ENCODE results near the gene CALN1. TPM values are rescaled to one million over a fixed set of nuclear protein-coding genes. Genes with fewer than 3 reads are reported as not detected.

Gene CALN1
- total RNA-seq, 2 donors from 2014 or later = 0.52 to 1.6 TPM

DNA sequence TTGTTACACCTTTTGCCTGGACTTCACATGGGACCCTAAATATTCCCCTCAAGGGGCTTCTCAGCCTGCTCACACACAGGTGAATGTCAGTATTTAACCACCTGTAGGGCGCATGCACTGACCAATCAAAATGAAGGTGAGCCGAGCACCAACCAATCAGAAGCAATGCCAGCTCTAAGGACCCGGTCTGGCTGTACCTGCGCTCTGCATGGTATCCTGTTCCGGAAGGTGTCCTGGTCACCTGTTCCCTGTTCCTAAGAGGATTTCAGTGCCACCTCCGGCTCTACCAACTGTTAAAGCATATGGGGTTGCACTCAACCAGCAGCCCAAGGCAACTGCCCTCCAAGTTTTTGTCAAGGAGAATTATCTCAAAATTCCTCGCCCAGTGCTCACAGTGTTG, 18.4 kb upstream of the CALN1 start:
- H3K27ac ChIP-seq = no peak overlapping the region
- no peaks in the 10 kb centered on the region for H3K36me3 ChIP-seq (replicated peaks in 1 of 2; ENCODE audit: insufficient read depth in 1 of 2, low read depth in 2 of 2)
- H3K4me3 ChIP-seq = no peak overlapping the region
- H3K27me3 ChIP-seq = no peaks in the 10 kb centered on the region
- DNase-seq (no peak), ATAC-seq (no peak)
- TF ChIP-seq POLR2A (IDR thresholded peaks at IDR 0.05) = no peak
- TF ChIP-seq, protein P1, sequence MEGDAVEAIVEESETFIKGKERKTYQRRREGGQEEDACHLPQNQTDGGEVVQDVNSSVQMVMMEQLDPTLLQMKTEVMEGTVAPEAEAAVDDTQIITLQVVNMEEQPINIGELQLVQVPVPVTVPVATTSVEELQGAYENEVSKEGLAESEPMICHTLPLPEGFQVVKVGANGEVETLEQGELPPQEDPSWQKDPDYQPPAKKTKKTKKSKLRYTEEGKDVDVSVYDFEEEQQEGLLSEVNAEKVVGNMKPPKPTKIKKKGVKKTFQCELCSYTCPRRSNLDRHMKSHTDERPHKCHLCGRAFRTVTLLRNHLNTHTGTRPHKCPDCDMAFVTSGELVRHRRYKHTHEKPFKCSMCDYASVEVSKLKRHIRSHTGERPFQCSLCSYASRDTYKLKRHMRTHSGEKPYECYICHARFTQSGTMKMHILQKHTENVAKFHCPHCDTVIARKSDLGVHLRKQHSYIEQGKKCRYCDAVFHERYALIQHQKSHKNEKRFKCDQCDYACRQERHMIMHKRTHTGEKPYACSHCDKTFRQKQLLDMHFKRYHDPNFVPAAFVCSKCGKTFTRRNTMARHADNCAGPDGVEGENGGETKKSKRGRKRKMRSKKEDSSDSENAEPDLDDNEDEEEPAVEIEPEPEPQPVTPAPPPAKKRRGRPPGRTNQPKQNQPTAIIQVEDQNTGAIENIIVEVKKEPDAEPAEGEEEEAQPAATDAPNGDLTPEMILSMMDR (IDR thresholded peaks at IDR 0.05) = no peak
- H3K9me3 ChIP-seq = no peaks in the 10 kb centered on the region
- H3K4me1 ChIP-seq = no peaks in the 10 kb centered on the region
- WGBS, 2 donors = 77 to 81% methylated on average over 7 of the region's 7 CpGs
- intact Hi-C loops (cut with DNase I) = no loop called here

DNA sequence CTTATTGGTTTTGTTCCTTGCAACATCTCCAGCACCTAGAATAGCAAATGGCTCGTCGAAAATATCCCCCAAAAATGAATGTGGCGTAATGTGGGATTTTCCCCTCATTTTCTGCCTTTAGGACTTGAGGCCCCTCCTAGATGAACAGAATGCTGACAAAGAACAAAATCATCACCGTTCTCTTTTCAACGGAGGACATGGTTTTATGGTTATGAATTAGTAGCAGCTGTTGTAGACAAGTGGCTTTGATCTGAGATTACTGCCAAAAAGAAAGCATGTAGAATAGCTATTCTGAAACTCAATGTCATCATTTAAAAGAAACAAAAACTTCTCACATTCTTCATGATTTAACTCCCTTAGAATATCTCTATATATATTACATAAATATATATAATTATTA, 17.2 kb upstream of the CALN1 start:
- Histone ChIP-seq H3K4me3 (no peak overlapping the region), H3K4me1 (no peaks in the 10 kb centered on the region), H3K9me3 (no peaks in the 10 kb centered on the region), H3K36me3 (replicated peaks in 1 of 2; ENCODE audit: insufficient read depth in 1 of 2, low read depth in 2 of 2) (no peaks in the 10 kb centered on the region), H3K27me3 (no peaks in the 10 kb centered on the region), H3K27ac (no peak overlapping the region)
- WGBS, 2 donors = 82 to 87% methylated on average over 5 of the region's 5 CpGs
- ATAC-seq (no peak), DNase-seq (no peak)
- TF ChIP-seq, protein P1 (IDR thresholded peaks at IDR 0.05) = no peak
- TF ChIP-seq POLR2A (IDR thresholded peaks at IDR 0.05) = no peak
- intact Hi-C loops (cut with DNase I) = no loop called here

DNA sequence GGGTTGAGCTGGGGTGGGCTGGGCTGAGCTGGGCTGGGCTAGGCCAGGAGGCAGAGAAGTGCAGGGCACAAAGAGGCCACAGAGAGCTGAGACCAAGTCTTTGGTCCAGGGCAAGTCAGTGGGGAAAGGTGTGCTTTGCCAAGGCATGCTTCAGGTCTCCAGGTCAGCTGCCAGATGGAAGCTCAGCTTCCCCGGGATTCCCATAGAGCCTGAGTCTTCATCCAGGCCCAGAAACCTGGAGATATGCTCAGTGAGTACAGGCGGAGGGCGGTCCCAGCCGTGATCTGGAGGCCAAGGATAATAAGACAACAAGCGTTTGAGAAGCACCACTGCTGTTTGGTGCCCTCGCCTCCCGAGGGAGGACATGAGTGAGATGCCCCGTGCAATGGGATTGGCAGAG, 4.7 kb upstream of the CALN1 start:
- Histone ChIP-seq H3K36me3 (replicated peaks in 1 of 2; ENCODE audit: insufficient read depth in 1 of 2, low read depth in 2 of 2) (no peaks in the 10 kb centered on the region), H3K27me3 (no peaks in the 10 kb centered on the region), H3K9me3 (peaks cover 0 to 4% (median 0%) of the 10 kb centered on the region in 3 donors), H3K4me3 (no peak overlapping the region), H3K27ac (no peak overlapping the region), H3K4me1 (no peaks in the 10 kb centered on the region)
- 76 to 80% methylated on average over 1 to 8 of the region's 8 CpGs for WGBS, 2 donors
- intact Hi-C loops (cut with DNase I) = no loop called here
- TF ChIP-seq, protein P1 (IDR thresholded peaks at IDR 0.05) = no peak
- TF ChIP-seq POLR2A (IDR thresholded peaks at IDR 0.05) = no peak
- DNase-seq = no peak
- no peak for ATAC-seq

DNA sequence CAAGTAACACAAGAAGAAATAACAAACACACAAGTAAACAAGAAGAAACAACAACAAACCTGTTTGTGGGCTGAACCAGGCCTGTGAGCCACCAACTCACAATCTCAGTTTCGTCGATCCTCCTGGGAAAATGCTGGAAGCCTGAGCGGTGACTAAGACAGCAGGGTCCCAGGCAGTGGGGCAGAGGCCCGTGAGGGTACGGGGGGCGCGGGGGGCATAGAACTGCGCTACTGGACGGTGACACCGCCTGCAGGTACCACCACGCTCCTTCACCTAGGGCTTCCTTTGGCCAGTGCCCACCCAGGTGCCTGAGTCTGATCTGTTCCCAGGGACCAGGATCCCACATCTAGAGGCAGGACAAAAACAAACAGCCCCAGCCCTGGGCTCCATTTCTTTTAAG, 3.4 kb upstream of the CALN1 start:
- H3K27me3 ChIP-seq = no peaks in the 10 kb centered on the region
- 89 to 95% methylated on average over 7 to 11 of the region's 11 CpGs for WGBS, 2 donors
- intact Hi-C loops (cut with DNase I) = no loop called here
- ATAC-seq (no peak), DNase-seq (no peak)
- no peaks in the 10 kb centered on the region for H3K36me3 ChIP-seq (replicated peaks in 1 of 2; ENCODE audit: insufficient read depth in 1 of 2, low read depth in 2 of 2)
- no peak overlapping the region for H3K4me3 ChIP-seq
- TF ChIP-seq, protein P1 (IDR thresholded peaks at IDR 0.05) = no peak
- TF ChIP-seq POLR2A (IDR thresholded peaks at IDR 0.05) = no peak
- no peak overlapping the region for H3K27ac ChIP-seq
- peaks cover 0 to 4% (median 0%) of the 10 kb centered on the region in 3 donors for H3K9me3 ChIP-seq
- H3K4me1 ChIP-seq = no peaks in the 10 kb centered on the region

DNA sequence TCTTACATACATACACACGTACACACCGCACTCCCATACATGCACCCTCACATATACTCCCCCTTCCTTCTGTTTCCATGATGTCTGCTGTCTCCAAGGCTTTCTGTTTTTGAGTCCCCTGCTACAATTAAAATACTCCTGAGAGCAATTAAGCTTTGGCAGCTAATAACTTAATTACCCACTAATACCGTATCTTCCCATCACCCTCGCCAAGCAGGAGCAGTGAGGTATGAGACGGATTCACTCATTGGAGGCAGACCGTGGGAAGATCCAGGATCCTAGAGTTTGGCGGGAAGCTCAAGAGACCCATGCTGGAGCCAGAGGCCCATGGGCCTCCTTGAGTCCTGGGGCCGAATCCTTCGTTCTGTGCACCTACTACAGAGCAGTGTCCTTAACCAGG, 1.7 kb upstream of the CALN1 start:
- WGBS, 2 donors = 80 to 94% methylated on average over 9 of the region's 9 CpGs
- no peak for TF ChIP-seq POLR2A (IDR thresholded peaks at IDR 0.05)
- TF ChIP-seq, protein P1 (IDR thresholded peaks at IDR 0.05) = no peak
- Histone ChIP-seq H3K4me1 (no peaks in the 10 kb centered on the region), H3K4me3 (no peak overlapping the region), H3K9me3 (no peaks in the 10 kb centered on the region), H3K27me3 (no peaks in the 10 kb centered on the region), H3K36me3 (replicated peaks in 1 of 2; ENCODE audit: insufficient read depth in 1 of 2, low read depth in 2 of 2) (no peaks in the 10 kb centered on the region), H3K27ac (no peak overlapping the region)
- DNase-seq (no peak), ATAC-seq (no peak)
- intact Hi-C loops (cut with DNase I) = no loop called here
